Activated B cell treated with CpG ODN at 0.5 μM for 24 hours (primary cell): Measurements from ENCODE around the gene CALR3. TPM values are rescaled to one million over a fixed set of nuclear protein-coding genes. Genes with fewer than 3 reads are reported as not detected.

Experiments
- ATAC-seq: fragments of 200-7000 bp; cut with Tn5 transposase; one replicate; pipeline ENCODE4 v1.10.0; 2021; ENCODE audit warnings: low read depth, mild to moderate bottlenecking, moderate library complexity
- CTCF ChIA-PET: fragments of 350-600 bp; sonication (Branson Sonifier 250); formaldehyde crosslinking; loops from one replicate; lab custom pipeline; 2021; ENCODE audit warnings: antibody characterized with exemption; lab: Charles Lee
- POLR2A ChIA-PET: fragments of 350-600 bp; sonication (Branson Sonifier 250); formaldehyde crosslinking; loops from one replicate; lab custom pipeline; 2021; ENCODE audit warnings: antibody characterized with exemption; lab: Charles Lee
- DNase-seq: peaks from one replicate; pipeline ENCODE4 v3.0.0; 2022
- H3K27ac Mint-ChIP-seq: one replicate; pipeline ENCODE4 v1.8.0; 2020; ENCODE audit warnings: mixed read lengths
- H3K27me3 Mint-ChIP-seq: one replicate; pipeline ENCODE4 v1.8.0; 2021; ENCODE audit warnings: mixed read lengths
- H3K36me3 Mint-ChIP-seq: one replicate; pipeline ENCODE4 v1.8.0; 2021; ENCODE audit warnings: low read depth, mixed read lengths
- H3K4me1 Mint-ChIP-seq: one replicate; pipeline ENCODE4 v1.8.0; 2021; ENCODE audit warnings: mixed read lengths
- H3K4me3 Mint-ChIP-seq: one replicate; pipeline ENCODE4 v1.8.0; 2020; ENCODE audit warnings: mild to moderate bottlenecking, mixed read lengths
- H3K9me3 Mint-ChIP-seq: one replicate; pipeline ENCODE4 v1.8.0; 2020; ENCODE audit warnings: mixed read lengths
- intact Hi-C: fragments of 100-400 bp; cut with micrococcal nuclease; formaldehyde crosslinking; loops from one replicate; pipeline ENCODE4 v1.15.1; 2024
- total RNA-seq: library from RNA; stranded (reverse); gene quantifications from 2 replicates; pipeline ENCODE4 v1.2.3, GENCODE V29; 2022
- TF ChIP-seq, protein P1 (sequence below): fragments of 200-600 bp; IDR thresholded peaks from one replicate; pipeline ENCODE4 v1.8.0; 2022; ENCODE audit warnings: antibody characterized with exemption, mild to moderate bottlenecking

CALR3 gene
- total RNA-seq, 1 donor from 2014 or later, result not detected

DNA sequence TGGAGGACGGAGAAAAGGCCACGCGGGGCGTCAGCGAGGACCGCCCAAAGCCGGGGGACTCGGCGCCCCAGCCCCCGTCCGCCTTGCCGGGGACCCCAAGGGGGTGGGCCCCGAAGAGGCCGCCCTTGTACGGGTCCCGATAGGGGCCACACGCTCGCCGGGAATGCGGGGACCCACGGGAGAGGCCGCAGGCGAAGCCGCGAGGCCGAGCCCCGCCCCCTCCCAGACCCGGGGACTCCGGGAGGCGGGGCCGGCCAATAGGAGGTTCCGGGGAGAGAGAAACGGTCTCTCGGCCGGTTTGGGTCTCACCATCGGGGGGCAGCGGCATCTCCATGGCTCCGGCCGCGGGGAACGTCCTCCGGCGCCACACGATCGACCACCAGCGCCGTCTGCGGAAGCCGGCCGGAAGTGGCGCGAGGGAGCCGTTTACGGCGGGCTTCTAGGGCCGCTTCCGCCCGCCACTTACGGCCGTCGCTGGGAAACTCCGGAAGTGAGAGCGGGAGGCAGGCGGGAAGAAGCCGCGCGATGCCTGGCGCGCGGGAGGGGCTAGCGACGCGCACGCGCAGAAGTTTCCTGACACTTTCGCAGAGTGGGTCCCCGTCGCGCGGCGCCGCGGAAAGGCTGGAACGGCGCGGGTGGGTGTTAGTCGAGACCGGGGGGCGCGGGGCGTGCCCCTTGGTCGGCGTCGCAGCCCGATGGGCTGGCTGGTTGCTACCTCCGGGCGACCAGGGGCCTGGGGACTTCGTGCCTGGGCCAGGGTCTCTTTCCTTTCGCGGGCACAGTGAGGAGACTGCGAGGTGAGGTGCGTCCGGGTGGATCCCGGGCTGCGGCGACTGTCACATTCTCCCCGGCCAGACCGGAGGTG is 46.3 kb upstream of the CALR3 start, which contains the start of gene CHERP:
Gene CHERP, minus strand, starts transcription at position 393 of the 865 bp plus-strand sequence. Its CDS starts 59 bp downstream, at position 334.
- POLR2A ChIA-PET, result interaction anchor here (0.5 to 5.4 kb wide), 16 partner anchors 10 to 1241 kb away, joined by 3 to 93 read pairs (median 4); partner anchors contain the start of genes C19orf44, CALR3, KLF2 and MED26

GRCh38 chr19:16541526-16542044 is 45.6 kb upstream of the CALR3 start:
- H3K27ac Mint-ChIP-seq, result peak overlapping the region; percentile 46
- H3K36me3 Mint-ChIP-seq, result peaks cover 40% of the 10 kb centered on the region
- H3K9me3 Mint-ChIP-seq, result no peaks in the 10 kb centered on the region
- CTCF ChIA-PET, result no interaction called here
- H3K4me3 Mint-ChIP-seq, result peak overlapping the region; percentile 86
- no peak for ATAC-seq
- POLR2A ChIA-PET, result interaction anchor here (0.7 to 5.4 kb wide), 8 partner anchors 9 to 217 kb away, joined by 3 to 93 read pairs (median 4); partner anchors contain the start of genes C19orf44, CALR3, KLF2 and SLC35E1
- DNase-seq, result no peak
- peaks cover 63% of the 10 kb centered on the region for H3K4me1 Mint-ChIP-seq
- TF ChIP-seq, protein P1, sequence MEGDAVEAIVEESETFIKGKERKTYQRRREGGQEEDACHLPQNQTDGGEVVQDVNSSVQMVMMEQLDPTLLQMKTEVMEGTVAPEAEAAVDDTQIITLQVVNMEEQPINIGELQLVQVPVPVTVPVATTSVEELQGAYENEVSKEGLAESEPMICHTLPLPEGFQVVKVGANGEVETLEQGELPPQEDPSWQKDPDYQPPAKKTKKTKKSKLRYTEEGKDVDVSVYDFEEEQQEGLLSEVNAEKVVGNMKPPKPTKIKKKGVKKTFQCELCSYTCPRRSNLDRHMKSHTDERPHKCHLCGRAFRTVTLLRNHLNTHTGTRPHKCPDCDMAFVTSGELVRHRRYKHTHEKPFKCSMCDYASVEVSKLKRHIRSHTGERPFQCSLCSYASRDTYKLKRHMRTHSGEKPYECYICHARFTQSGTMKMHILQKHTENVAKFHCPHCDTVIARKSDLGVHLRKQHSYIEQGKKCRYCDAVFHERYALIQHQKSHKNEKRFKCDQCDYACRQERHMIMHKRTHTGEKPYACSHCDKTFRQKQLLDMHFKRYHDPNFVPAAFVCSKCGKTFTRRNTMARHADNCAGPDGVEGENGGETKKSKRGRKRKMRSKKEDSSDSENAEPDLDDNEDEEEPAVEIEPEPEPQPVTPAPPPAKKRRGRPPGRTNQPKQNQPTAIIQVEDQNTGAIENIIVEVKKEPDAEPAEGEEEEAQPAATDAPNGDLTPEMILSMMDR, result no peak
- H3K27me3 Mint-ChIP-seq, result no peaks in the 10 kb centered on the region
- intact Hi-C loops, result loop anchor here (1.0 to 2.0 kb wide), 9 partner anchors 31 to 356 kb away; partner anchors contain the start of genes AP1M1, C19orf44, CALR3 and MED26

More for the DNA sequence above, 46.3 kb upstream of the CALR3 start, which contains the start of gene CHERP:
- Mint-ChIP-seq H3K4me3 (peak within 1 kb of the TSS; percentile 86), H3K27ac (peak within 1 kb of the TSS; percentile 76), H3K4me1 (peaks cover 61% of the 10 kb centered on the region), H3K36me3 (peaks cover 33% of the 10 kb centered on the region), H3K9me3 (no peaks in the 10 kb centered on the region), H3K27me3 (no peaks in the 10 kb centered on the region)
- ATAC-seq, result peak; percentile 82
- intact Hi-C loops, result loop anchor here (1.0 to 2.0 kb wide), 9 partner anchors 30 to 355 kb away; partner anchors contain the start of genes AP1M1, C19orf44, CALR3 and MED26
- DNase-seq, result peak; percentile 93
- CTCF ChIA-PET, result interaction anchor here (0.6 kb wide), 1 partner anchor 805 kb away, joined by 4 read pairs; no protein-coding TSS in a partner anchor
- TF ChIP-seq, protein P1, result no peak

- TF ChIP-seq, protein P1, result no peak
Observed at GRCh38 chr19:16540948-16541347, 45.0 kb upstream of the CALR3 start.

DNA sequence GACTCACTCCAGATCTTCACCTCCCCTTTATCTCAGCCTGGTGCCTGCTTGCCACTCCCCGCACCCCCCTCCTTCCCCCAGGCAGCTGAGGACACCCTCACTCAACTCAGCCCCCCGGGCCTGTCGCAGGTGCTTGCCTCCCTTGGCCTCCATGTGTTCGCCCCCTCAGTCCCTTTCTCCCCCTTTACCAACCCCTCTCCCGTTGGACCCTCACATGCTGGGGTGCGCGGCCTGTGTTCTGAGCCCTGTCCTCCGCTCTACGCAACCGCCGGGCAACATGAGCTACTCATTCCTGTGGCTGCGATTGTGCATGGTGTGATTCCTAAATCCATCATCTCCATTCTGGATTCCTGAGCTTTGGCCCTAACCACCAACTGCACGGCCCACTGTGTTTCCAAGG is 41.1 kb upstream of the CALR3 start:
- Mint-ChIP-seq H3K27me3 (no peaks in the 10 kb centered on the region), H3K4me1 (peaks cover 39% of the 10 kb centered on the region), H3K9me3 (no peaks in the 10 kb centered on the region), H3K4me3 (no peak overlapping the region), H3K36me3 (peaks cover 80% of the 10 kb centered on the region), H3K27ac (no peak overlapping the region)
- DNase-seq (no peak), ATAC-seq (no peak)
- intact Hi-C loops, result no loop called here
- TF ChIP-seq, protein P1, result no peak
- ChIA-PET POLR2A (interaction anchor here (0.6 kb wide), 1 partner anchor 1877 kb away, joined by 3 read pairs; no protein-coding TSS in a partner anchor), CTCF (no interaction called here)

More at GRCh38 chr19:16540948-16541347, 45.0 kb upstream of the CALR3 start:
- ChIA-PET POLR2A (interaction anchor here (0.9 to 5.4 kb wide), 2 partner anchors 8 to 45 kb away, joined by 4 to 93 read pairs; no protein-coding TSS in a partner anchor), CTCF (interaction anchor here (1.6 kb wide), 1 partner anchor 40 kb away, joined by 6 read pairs; no protein-coding TSS in a partner anchor)
- no peak for DNase-seq
- Mint-ChIP-seq H3K27me3 (no peaks in the 10 kb centered on the region), H3K27ac (peak overlapping the region; percentile 30), H3K4me3 (peak overlapping the region; percentile 86), H3K4me1 (peaks cover 63% of the 10 kb centered on the region), H3K36me3 (peaks cover 46% of the 10 kb centered on the region), H3K9me3 (no peaks in the 10 kb centered on the region)
- intact Hi-C loops, result no loop called here
- no peak for ATAC-seq
